GM12864 (cell line): ENCODE results near the gene MYO7A.

ENCODE experiments used
- DNase-seq: peaks from one replicate; pipeline ENCODE4 v3.0.0-alpha.2; 2011; ENCODE audit warnings: low read depth
- H3K4me3 ChIP-seq: 2 replicates; pipeline ENCODE4 v1.5.1; 2011; ENCODE audit warnings: mild to moderate bottlenecking, low read depth, low read length, control low read depth
- CTCF ChIP-seq: IDR thresholded peaks from 2 replicates; pipeline ENCODE4 v1.5.1; 2011; ENCODE audit warnings: low read depth, mild to moderate bottlenecking, moderate library complexity, low read length, control low read depth, inconsistent platforms; ENCODE audit errors: missing control alignments

Gene MYO7A

GRCh38 chr11:77211040-77211451 lies 83.0 kb downstream of the MYO7A start:
- TF ChIP-seq CTCF: no peak
- no peak overlapping the region for H3K4me3 ChIP-seq
- no peak for DNase-seq

- no peak for TF ChIP-seq CTCF
- DNase-seq: no peak
- H3K4me3 ChIP-seq: no peak overlapping the region
Observed at GRCh38 chr11:77211594-77212251, 83.7 kb downstream of the MYO7A start.

GRCh38 chr11:77212314-77213007 lies 84.4 kb downstream of the MYO7A start:
- no peak for DNase-seq
- TF ChIP-seq CTCF: no peak

GRCh38 chr11:77213029-77213579 lies 85.1 kb downstream of the MYO7A start:
- no peak for DNase-seq
- no peak for TF ChIP-seq CTCF
- H3K4me3 ChIP-seq: no peak overlapping the region

More at GRCh38 chr11:77212314-77213007, 84.4 kb downstream of the MYO7A start:
- H3K4me3 ChIP-seq: no peak overlapping the region

- DNase-seq: no peak
- TF ChIP-seq CTCF: no peak
- H3K4me3 ChIP-seq: no peak overlapping the region
Observed at GRCh38 chr11:77213589-77214428, 85.8 kb downstream of the MYO7A start.

GRCh38 chr11:77214557-77214956 lies 86.5 kb downstream of the MYO7A start:
- DNase-seq: no peak
- no peak for TF ChIP-seq CTCF

More at GRCh38 chr11:77214557-77214956, 86.5 kb downstream of the MYO7A start:
- H3K4me3 ChIP-seq: no peak overlapping the region
